Parathyroid adenoma (tissue), 2 donors: ENCODE results near the gene SNPH.
A peak's percentile ranks its signal among the peaks of the same experiment; 100 is the strongest.

Experiments used
- H2AFZ ChIP-seq: fragments of 300-600 bp; sonication (generic); one replicate; pipeline ENCODE4 v1.7.0; 2017; ENCODE audit warnings: antibody characterized with exemption, mild to moderate bottlenecking
- H3K27ac ChIP-seq: fragments of 300-600 bp; sonication (generic); one replicate; pipeline ENCODE4 v1.7.0; 2017
- H3K27me3 ChIP-seq: fragments of 300-600 bp; sonication (generic); one replicate; pipeline ENCODE4 v1.7.0; 2017; ENCODE audit warnings: low read length; ENCODE audit not compliant: control insufficient read depth, insufficient read depth
- H3K36me3 ChIP-seq: fragments of 300-600 bp; sonication (generic); one replicate; pipeline ENCODE4 v1.7.0; 2017; ENCODE audit warnings: low read length; ENCODE audit not compliant: control insufficient read depth, insufficient read depth
- H3K4me1 ChIP-seq: fragments of 300-600 bp; sonication (generic); one replicate; pipeline ENCODE4 v1.7.0; 2017; ENCODE audit warnings: control low read depth
- H3K4me2 ChIP-seq: fragments of 300-600 bp; sonication (generic); one replicate; pipeline ENCODE4 v1.7.0; 2017; ENCODE audit warnings: low read length
- H3K4me3 ChIP-seq: fragments of 300-600 bp; sonication (generic); one replicate; pipeline ENCODE4 v1.7.0; 2017; ENCODE audit warnings: low read depth, low read length
- H3K79me2 ChIP-seq: fragments of 300-600 bp; sonication (generic); one replicate; pipeline ENCODE4 v1.7.0; 2017; ENCODE audit warnings: control low read depth
- H3K9ac ChIP-seq: fragments of 300-600 bp; sonication (generic); one replicate; pipeline ENCODE4 v1.7.0; 2017; ENCODE audit warnings: mild to moderate bottlenecking
- H3K9me3 ChIP-seq: fragments of 300-600 bp; sonication (generic); one replicate; pipeline ENCODE4 v1.7.0; 2017; ENCODE audit warnings: low read length; ENCODE audit not compliant: control insufficient read depth
- CTCF ChIP-seq: fragments of 300-600 bp; sonication (generic); IDR thresholded peaks from one replicate; pipeline ENCODE4 v1.7.0; 2017; ENCODE audit warnings: antibody characterized with exemption, mild to moderate bottlenecking
- donor health status: primary hyperparathyroidism.

SNPH gene

DNA sequence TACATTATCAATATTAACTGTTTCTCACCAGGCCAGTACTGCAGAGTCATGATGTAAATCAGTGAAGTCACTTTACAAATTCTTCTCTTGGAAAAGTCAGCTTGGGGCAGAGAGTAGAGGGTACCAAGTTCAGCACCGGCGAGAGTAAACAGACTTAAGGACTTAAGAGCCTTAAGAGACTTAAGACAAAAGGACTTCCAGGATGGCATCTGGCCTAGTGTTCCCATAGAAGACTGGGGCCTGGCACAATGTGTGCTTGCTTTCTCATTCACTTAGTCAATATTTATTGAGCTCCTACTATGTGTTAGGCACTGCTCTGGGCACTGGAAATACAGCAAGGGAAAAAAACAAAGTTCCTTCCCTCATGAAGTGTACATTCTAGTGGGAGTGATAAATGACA is 1.4 kb upstream of the SNPH start:
- no peak overlapping the region for H3K4me2 ChIP-seq
- no peak overlapping the region for H3K27ac ChIP-seq
- no peak overlapping the region for H3K4me3 ChIP-seq
- no peak overlapping the region for H3K9ac ChIP-seq
- no peaks in the 10 kb centered on the region for H3K27me3 ChIP-seq
- H3K79me2 ChIP-seq: peaks cover 2% of the 10 kb centered on the region
- no peaks in the 10 kb centered on the region for H3K9me3 ChIP-seq
- H3K4me1 ChIP-seq: peaks cover 10% of the 10 kb centered on the region
- peak overlapping the region; percentile 84 for H2AFZ ChIP-seq
- no peak for TF ChIP-seq CTCF
- H3K36me3 ChIP-seq: no peaks in the 10 kb centered on the region

- H3K79me2 ChIP-seq: peaks cover 2% of the 10 kb centered on the region
- TF ChIP-seq CTCF: no peak
These were observed 723 bp upstream of the SNPH start for GRCh38 chr20:1265226-1265915.

DNA sequence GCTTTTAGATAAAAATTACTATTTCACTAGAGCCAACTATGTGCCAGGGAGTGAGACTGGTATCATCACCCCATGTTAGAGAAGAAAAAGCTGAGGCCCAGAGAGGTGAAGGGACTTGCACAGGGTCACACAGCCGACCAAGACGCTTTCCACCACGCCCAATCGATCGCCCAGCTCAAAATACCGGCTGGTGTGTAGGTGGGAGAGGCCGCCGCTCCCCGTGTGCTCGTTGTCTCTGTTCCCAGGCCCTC is 253 bp upstream of the SNPH start:
- peak overlapping the region; percentile 51 for H3K27ac ChIP-seq
- peak overlapping the region; percentile 70 for H3K4me2 ChIP-seq
- H2AFZ ChIP-seq: peak overlapping the region; percentile 84
- H3K9me3 ChIP-seq: no peaks in the 10 kb centered on the region
- no peaks in the 10 kb centered on the region for H3K36me3 ChIP-seq
- no peak for TF ChIP-seq CTCF
- peaks cover 10% of the 10 kb centered on the region for H3K4me1 ChIP-seq
- peak overlapping the region; percentile 9 for H3K9ac ChIP-seq
- peak overlapping the region; percentile 71 for H3K4me3 ChIP-seq
- peaks cover 2% of the 10 kb centered on the region for H3K79me2 ChIP-seq
- no peaks in the 10 kb centered on the region for H3K27me3 ChIP-seq

More at GRCh38 chr20:1265226-1265915, 723 bp upstream of the SNPH start:
- Histone ChIP-seq H2AFZ (peak overlapping the region; percentile 84), H3K36me3 (no peaks in the 10 kb centered on the region), H3K9me3 (no peaks in the 10 kb centered on the region), H3K27ac (peak overlapping the region; percentile 51), H3K27me3 (no peaks in the 10 kb centered on the region), H3K4me3 (peak overlapping the region; percentile 71), H3K4me1 (peaks cover 10% of the 10 kb centered on the region), H3K9ac (no peak overlapping the region), H3K4me2 (peak overlapping the region; percentile 70)

DNA sequence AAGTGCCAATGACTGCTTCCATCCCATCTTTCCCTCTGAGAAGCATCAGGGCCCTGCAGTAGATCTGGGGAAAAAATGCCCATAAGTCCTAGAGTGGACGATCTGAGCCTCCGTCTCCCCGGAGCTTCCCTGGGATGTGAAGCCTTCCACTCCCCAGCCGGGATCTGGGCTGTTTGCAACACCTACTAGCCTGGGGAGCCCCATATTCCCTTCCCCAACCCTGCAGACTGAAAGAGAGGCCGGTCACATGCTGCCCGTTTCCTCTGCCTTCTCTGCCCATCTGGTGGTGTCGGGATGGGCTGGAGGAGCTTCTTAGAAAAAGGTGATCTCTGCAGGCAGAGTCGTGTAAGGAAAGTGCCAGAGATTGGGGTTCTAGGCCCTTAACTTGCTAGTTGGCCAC is 1.1 kb downstream of the SNPH start:
- peak overlapping the region; percentile 71 for H3K4me3 ChIP-seq
- H3K27me3 ChIP-seq: no peaks in the 10 kb centered on the region
- H3K27ac ChIP-seq: peak overlapping the region; percentile 51
- peaks cover 10% of the 10 kb centered on the region for H3K4me1 ChIP-seq
- no peaks in the 10 kb centered on the region for H3K9me3 ChIP-seq
- TF ChIP-seq CTCF: no peak
- H3K4me2 ChIP-seq: peak overlapping the region; percentile 70
- peaks cover 2% of the 10 kb centered on the region for H3K79me2 ChIP-seq
- peak overlapping the region; percentile 84 for H2AFZ ChIP-seq
- no peak overlapping the region for H3K9ac ChIP-seq
- H3K36me3 ChIP-seq: no peaks in the 10 kb centered on the region

GRCh38 chr20:1267809-1268374 is 1.8 kb downstream of the SNPH start:
- H3K36me3 ChIP-seq: no peaks in the 10 kb centered on the region
- H3K9me3 ChIP-seq: no peaks in the 10 kb centered on the region
- H3K4me1 ChIP-seq: peaks cover 10% of the 10 kb centered on the region
- H3K4me3 ChIP-seq: no peak overlapping the region
- H3K4me2 ChIP-seq: no peak overlapping the region
- no peak overlapping the region for H2AFZ ChIP-seq
- no peak overlapping the region for H3K27ac ChIP-seq
- TF ChIP-seq CTCF: no peak
- no peaks in the 10 kb centered on the region for H3K27me3 ChIP-seq
- H3K9ac ChIP-seq: no peak overlapping the region
- peaks cover 2% of the 10 kb centered on the region for H3K79me2 ChIP-seq
